Measurements from ENCODE around the gene IL22RA2.

DNA sequence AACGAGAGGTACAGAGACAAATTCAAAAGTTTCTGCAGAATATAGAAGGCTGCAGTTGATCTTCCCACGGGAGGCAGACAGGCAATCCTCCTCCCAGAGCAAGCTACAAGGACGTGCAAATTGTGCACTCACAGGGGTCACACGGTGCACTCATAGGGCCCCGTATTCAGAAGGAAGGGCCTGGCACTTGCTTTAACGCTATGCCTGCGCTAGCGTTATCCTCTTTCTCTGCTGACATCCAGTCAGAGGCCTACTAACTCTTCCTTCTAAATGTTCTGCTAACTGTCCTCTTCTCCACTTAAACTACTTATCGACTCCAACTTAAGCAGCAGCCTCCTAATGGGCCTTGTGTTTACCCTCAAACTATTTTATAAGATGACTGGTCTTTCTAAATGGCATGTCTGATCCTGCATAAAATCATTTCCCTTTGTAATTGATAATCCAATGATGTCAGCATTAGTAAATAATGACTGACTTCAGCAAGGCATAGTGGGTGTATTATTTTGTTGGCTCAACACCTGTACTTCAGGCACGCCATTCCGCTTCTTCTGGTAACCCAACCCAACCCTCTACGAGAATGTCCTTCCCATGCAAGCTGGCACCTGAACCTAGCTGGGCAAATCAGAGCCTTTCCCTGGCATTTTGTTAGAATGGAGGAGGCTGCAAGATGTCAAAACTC, 43.6 kb upstream of the IL22RA2 start:
- TF ChIP-seq, protein P1, sequence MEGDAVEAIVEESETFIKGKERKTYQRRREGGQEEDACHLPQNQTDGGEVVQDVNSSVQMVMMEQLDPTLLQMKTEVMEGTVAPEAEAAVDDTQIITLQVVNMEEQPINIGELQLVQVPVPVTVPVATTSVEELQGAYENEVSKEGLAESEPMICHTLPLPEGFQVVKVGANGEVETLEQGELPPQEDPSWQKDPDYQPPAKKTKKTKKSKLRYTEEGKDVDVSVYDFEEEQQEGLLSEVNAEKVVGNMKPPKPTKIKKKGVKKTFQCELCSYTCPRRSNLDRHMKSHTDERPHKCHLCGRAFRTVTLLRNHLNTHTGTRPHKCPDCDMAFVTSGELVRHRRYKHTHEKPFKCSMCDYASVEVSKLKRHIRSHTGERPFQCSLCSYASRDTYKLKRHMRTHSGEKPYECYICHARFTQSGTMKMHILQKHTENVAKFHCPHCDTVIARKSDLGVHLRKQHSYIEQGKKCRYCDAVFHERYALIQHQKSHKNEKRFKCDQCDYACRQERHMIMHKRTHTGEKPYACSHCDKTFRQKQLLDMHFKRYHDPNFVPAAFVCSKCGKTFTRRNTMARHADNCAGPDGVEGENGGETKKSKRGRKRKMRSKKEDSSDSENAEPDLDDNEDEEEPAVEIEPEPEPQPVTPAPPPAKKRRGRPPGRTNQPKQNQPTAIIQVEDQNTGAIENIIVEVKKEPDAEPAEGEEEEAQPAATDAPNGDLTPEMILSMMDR (IDR thresholded peaks at IDR 0.05): no peak
- no peak for TF ChIP-seq POLR2A (IDR thresholded peaks at IDR 0.05)
